Measurements from ENCODE around the gene ANKRD52. TPM values are rescaled to one million over a fixed set of nuclear protein-coding genes. Genes with fewer than 3 reads are reported as not detected.

ANKRD52 gene
- total and polyA plus RNA-seq, 12 donors = 8.4 to 86.8 (median 28.7) TPM

- no peaks in the 10 kb centered on the region for H3K27me3 ChIP-seq
- H3K36me3 ChIP-seq (replicated peaks in 1 of 2) = peaks cover 0 to 67% of the 10 kb centered on the region in 2 donors
- H3K4me3 ChIP-seq = no peak overlapping the region
- H3K27ac ChIP-seq = peak overlapping the region in 1 of 5 donors; percentile 42
- intact Hi-C loops (cut with DNase I) = no loop called here
- no peaks in the 10 kb centered on the region for H3K9me3 ChIP-seq (replicated peaks in 1 of 3)
- H3K4me1 ChIP-seq (replicated peaks in 1 of 2) = peaks cover 0 to 6% of the 10 kb centered on the region in 2 donors
- WGBS, 4 donors = 56 to 73% (median 57%) methylated on average over 11 to 14 of the region's 14 CpGs
- no peak for TF ChIP-seq POLR2A (IDR thresholded peaks at IDR 0.05)
- TF ChIP-seq CTCF (IDR thresholded peaks at IDR 0.05) = peak; percentile 22 to 67 (median 57)
- peak; percentile 56 to 88 (median 67) for DNase-seq
These were observed 51.6 kb downstream of the ANKRD52 start for GRCh38 chr12:56206452-56207166.

GRCh38 chr12:56205445-56205844 is 52.7 kb downstream of the ANKRD52 start:
- Histone ChIP-seq H3K36me3 (replicated peaks in 1 of 2) (peaks cover 0 to 55% of the 10 kb centered on the region in 2 donors), H3K4me1 (replicated peaks in 1 of 2) (peaks cover 0 to 6% of the 10 kb centered on the region in 2 donors), H3K9me3 (replicated peaks in 1 of 3) (no peaks in the 10 kb centered on the region), H3K4me3 (no peak overlapping the region), H3K27me3 (no peaks in the 10 kb centered on the region), H3K27ac (no peak overlapping the region)
- peak in 1 of 6 experiments; percentile 5 for TF ChIP-seq CTCF (IDR thresholded peaks at IDR 0.05)
- TF ChIP-seq POLR2A (IDR thresholded peaks at IDR 0.05) = no peak
- DNase-seq = no peak
- intact Hi-C loops (cut with DNase I) = no loop called here

- H3K36me3 ChIP-seq (replicated peaks in 1 of 2) = peaks cover 0 to 43% of the 10 kb centered on the region in 2 donors
- H3K27ac ChIP-seq = no peak overlapping the region
- intact Hi-C loops (cut with DNase I) = no loop called here
- H3K4me3 ChIP-seq = no peak overlapping the region
- no peaks in the 10 kb centered on the region for H3K27me3 ChIP-seq
- H3K4me1 ChIP-seq (replicated peaks in 1 of 2) = peaks cover 0 to 6% of the 10 kb centered on the region in 2 donors
- no peaks in the 10 kb centered on the region for H3K9me3 ChIP-seq (replicated peaks in 1 of 3)
- no peak for TF ChIP-seq POLR2A (IDR thresholded peaks at IDR 0.05)
- TF ChIP-seq CTCF (IDR thresholded peaks at IDR 0.05) = no peak
- DNase-seq = no peak
These were observed 53.9 kb downstream of the ANKRD52 start for GRCh38 chr12:56204275-56204674.

GRCh38 chr12:56202838-56203237 is 55.3 kb downstream of the ANKRD52 start:
- Histone ChIP-seq H3K9me3 (replicated peaks in 1 of 3) (no peaks in the 10 kb centered on the region), H3K27ac (no peak overlapping the region), H3K4me3 (no peak overlapping the region), H3K4me1 (replicated peaks in 1 of 2) (peaks cover 0 to 6% of the 10 kb centered on the region in 2 donors), H3K36me3 (replicated peaks in 1 of 2) (peaks cover 0 to 31% of the 10 kb centered on the region in 2 donors), H3K27me3 (no peaks in the 10 kb centered on the region)
- WGBS, 4 donors = 50 to 74% (median 62%) methylated on average over 2 of the region's 2 CpGs
- no peak for DNase-seq
- intact Hi-C loops (cut with DNase I) = no loop called here
- TF ChIP-seq CTCF (IDR thresholded peaks at IDR 0.05) = no peak
- TF ChIP-seq POLR2A (IDR thresholded peaks at IDR 0.05) = no peak
